DMS153 treated with DMSO at 0.1 percent for 48 hours (cell line): Measurements from ENCODE around the gene PGS1.

Experiments
- DNase-seq: peaks from one replicate; lab custom pipeline; 2025; ENCODE audit not compliant: unreplicated experiment; lab: John Stamatoyannopoulos, UW

Gene PGS1

GRCh38 chr17:78422872-78423588, 44.6 kb downstream of the PGS1 start:
- no peak for DNase-seq

DNA sequence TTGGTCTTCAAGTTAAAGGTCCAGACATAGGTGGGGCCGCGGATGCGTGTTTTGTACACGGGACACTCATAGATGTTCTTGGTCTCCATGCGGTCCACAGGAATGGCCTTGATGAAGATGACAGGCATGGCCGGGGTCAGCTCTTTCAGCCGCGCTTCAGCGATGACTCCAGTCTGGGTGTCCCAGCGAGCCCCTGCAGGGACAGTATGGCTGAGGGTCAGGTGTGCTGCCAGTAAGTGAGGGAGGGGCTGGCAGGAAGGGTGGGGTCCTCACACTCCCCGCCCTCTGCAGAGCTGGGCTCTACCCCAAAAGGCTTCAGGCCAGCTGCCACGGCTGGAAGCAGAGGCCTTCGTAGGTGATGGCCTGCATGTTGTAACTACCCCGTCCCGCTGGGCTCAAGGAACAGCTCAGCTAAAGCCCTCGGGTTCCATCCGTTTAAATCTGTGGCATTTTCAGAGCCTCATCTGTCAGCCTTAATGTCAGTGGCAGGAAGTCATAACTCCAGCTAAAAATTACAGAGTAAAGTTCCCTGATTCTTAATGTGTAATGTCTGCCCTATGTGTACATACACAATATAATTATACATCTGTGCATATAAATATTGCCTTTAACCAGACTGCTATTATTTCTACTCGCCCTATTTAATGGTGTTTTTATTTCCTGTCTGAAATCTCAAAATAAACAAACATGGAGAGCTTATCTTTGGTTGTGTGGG, 45.7 kb downstream of the PGS1 start:
- no peak for DNase-seq

- no peak for DNase-seq
Observed at GRCh38 chr17:78425429-78425828, 47.0 kb downstream of the PGS1 start.

DNA sequence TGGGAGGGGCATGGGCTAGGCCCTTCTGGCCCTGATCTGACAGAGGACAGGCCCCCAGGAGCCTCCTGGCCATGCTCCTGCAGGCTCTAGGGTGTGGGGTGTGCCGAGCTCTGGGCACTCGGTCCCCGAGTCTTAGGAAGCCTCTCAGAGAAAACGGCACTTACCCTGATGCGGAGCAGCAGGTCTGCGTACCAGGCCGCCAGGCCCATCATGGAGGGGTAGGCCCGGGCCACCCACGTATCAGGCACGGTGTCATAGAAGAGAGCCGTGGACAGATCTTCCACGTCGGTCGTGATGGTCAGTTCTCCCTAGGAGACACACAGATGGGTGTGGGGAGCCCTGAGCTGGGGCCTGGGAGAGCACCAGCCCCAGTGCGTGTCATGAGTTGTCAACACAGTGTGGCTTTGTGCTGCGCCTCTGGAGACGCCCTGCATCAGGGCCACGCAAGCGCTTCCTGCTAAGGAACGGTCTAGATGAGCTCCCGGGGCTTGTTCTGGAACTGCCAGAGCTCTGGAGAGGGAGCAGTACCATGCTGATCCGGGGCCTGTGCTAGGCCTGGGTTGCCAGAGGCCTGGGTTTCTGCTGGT, 47.9 kb downstream of the PGS1 start:
- DNase-seq = no peak

DNA sequence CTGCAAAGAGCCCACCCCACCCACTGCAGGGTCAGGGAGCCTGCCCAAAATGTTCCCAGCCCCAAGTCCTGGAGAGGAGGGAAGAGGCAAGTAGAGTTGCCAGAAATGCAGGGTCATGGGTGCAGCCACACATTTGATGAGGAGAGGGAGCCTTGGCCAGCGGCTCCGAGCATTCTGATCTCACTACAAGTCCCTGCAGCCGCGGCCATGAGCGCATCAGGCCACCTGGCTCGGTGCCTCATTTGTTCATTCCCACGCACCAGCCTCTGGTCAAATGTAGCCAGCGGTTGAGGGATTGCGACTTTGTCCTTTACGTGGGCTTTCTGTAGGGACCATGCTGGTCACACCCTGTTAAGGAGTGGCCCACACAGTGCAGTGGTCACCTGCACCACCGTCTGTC, 48.7 kb downstream of the PGS1 start:
- DNase-seq = no peak

- no peak for DNase-seq
Observed at GRCh38 chr17:78428025-78428575, 49.7 kb downstream of the PGS1 start.

- no peak for DNase-seq
Observed at GRCh38 chr17:78428836-78429617, 50.6 kb downstream of the PGS1 start.

DNA sequence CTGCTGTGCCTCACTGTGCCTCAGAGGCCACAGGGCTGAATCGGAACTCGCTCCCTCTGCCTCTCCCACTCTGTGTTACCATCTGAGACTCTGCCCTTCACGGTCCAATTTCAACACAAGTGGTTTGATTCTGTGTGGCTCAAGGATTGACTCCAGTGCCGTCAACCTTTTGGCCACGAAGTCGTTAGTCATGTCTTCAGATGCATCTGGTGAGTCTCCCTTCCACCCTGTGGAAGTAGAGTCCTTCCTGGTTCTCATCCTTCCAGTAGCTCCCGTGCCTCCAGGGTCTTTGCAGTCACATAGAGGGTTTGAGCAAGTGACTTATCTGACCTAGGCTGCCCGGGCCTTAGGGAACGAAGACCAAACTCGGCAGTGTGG, 51.2 kb downstream of the PGS1 start:
- no peak for DNase-seq

GRCh38 chr17:78430892-78431691, 52.6 kb downstream of the PGS1 start:
- DNase-seq = no peak

- no peak for DNase-seq
Observed at GRCh38 chr17:78431692-78431958, 53.2 kb downstream of the PGS1 start.

DNA sequence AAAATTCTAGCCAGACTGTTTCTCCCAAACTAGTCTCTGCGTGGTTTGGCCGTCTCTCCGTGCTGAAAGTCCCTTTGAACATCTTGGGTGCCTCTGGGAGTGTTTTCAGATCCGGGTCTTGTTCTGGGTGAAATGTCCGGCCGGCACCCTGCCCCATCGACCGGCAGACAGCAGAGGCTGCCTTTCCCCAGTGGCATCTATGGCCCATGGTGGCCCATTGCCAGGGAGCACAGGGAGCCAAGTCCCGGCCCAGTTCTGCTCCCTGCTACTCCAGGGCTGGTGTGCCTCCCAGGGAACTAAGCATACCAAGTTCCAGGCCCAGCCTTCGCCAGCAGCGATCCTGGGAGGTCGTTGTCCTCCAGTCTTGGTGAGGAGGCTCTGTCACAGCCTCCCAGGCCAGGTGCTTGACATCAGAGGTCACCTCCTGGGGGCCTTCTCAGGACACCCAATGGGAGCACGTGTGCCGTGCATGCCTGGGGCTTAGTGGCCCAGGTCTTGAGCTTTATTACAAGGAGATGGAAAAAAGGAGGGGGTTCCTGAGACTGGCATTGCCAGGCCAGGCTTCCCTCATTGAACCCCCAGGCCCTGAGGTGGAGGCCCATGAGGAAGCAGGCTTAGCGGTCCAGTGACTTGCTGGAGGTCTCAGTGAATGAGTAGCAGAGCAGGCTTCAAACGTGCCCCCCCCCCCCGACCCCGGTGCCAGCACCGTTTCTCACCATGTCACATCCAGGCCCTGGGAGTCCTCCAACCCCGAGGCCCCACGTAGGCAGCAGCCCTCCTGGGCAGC, 54.0 kb downstream of the PGS1 start:
- DNase-seq = no peak

DNA sequence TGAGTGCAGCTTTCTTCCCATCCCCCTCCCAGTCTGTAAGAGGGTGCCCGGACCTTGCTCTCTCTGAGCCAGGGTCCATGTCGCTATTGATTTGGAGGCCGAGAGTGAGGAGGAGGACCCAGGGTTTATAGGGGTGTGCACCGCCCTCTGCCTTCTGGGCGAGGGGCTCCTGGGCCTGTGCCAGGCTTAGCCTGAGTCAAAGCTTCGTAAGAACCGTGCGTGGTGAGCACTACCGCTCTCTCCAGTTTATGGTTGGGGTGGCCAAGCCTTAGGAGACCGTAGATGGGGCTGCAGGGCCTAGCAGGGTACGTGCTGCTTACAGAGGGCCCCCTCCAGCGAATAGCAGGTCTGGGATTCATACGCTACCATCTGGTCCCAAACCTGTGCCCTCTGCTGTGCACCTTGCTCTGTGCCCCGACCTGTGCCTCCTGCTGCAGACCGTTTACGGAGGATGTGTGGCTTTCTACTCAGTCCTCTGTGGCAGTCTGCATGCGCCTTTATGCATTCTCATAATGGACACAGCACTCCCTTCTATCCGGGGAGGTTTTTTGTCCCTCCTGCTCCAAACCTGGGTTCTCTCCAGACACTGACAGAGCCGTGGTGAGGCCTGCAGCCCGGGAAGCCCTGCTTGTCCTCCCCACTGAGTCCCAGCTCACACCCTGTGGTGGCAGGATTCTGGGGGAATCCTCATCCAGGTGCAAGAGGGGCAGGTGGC, 54.7 kb downstream of the PGS1 start:
- no peak for DNase-seq

DNA sequence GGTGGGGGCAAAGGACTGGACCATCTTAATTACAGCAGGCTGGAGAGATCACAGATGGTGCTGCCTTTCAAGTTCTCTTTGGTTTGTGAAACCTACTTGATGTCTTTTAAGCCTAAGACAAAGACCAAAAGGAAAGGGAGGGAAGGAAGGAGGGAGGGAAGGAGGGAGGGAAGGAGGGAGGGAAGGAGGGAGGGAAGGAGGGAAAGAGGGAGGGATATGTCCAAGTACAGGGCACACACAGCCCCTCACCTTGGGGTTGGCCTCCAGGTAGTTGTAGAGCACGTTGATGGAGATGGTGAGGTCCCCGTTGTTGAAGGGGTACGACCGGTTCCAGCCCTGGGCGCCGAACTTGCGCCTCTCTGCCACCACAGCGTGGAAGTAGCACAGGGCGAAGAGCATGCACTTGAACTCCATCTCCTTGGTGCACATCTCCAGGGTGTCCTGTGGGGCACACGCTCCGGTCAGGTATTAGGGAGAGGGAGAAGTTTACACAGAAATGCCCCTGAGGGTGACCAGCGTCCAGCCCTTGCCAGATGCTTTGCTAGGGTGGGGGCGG, 55.4 kb downstream of the PGS1 start:
- no peak for DNase-seq

GRCh38 chr17:78434455-78435329, 56.2 kb downstream of the PGS1 start:
- DNase-seq = no peak

DNA sequence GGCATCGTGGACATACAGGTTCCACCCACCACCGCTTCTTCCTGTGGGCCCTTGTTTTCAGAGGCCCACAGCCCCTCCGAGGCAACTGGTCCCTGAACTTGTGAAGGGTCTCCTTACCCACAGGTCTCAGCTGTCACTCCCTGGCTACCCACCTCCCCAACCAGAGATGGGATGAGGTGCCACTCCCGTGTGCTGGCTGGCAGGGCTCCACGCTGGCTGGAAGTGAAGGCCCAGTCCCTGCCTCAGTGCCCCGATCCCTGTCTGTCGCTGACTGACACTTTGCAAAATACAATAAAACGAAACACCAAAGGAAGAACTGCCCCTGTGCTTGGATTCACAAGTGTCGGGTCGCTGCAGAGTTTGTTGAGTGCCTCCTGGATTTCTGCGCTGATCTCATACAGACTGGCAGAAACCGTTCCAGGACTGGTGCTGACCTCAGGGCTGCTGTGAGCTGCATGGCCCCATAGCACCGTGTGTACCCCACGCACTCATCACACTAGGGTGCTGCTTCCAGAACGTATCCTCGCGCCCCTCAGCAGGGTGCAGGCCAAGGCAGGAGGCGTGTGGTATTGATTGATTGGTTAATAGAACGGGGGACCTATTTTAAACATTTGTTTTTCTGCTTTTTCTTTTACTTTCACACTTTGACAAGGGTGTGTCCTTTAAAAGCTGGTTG, 57.0 kb downstream of the PGS1 start:
- DNase-seq = no peak

GRCh38 chr17:78437508-78438169, 59.2 kb downstream of the PGS1 start:
- DNase-seq = no peak

DNA sequence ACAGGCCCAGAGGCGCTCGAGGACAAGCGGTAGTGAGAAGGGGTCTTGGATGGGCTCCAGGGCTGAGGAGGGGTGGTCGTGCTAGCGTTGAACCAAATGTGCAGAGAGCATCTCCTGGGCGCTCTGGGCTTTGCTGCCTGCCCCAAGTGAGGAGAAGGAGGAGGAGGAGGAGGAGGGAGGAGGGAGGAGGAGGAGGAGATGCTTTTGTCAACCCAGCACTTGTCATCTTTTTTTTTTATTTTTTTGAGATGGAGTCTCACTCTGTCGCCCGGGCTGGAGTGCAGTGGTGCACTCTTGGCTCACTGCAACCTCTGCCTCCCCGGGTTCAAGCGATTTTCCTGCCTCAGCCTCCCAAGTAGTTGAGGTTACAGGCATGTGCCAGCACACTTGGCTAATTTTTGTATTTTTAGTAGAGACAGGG, 59.8 kb downstream of the PGS1 start:
- no peak for DNase-seq
